Hindlimb muscle (tissue), 1 donor: Measurements from ENCODE around the gene SET. TPM values are rescaled to one million over a fixed set of nuclear protein-coding genes. Genes with fewer than 3 reads are reported as not detected.
A peak's percentile ranks its signal among the peaks of the same experiment; 100 is the strongest.

Experiments used
- DNase-seq: peaks from one replicate; pipeline ENCODE4 v3.0.0-alpha.2; 2013
- polyA plus RNA-seq: library from polyadenylated mRNA; unstranded; fragments of 120-200 nt; gene quantifications from one replicate; pipeline ENCODE4 v1.2.1, GENCODE V29; 2013; ENCODE audit not compliant: insufficient read length

The SET gene
- polyA plus RNA-seq, 1 donor, result 284 TPM

GRCh38 chr9:128713411-128713780 is 24.4 kb downstream of the SET start:
- DNase-seq, result no peak

GRCh38 chr9:128713941-128714573 is 25.0 kb downstream of the SET start:
- DNase-seq, result no peak

DNA sequence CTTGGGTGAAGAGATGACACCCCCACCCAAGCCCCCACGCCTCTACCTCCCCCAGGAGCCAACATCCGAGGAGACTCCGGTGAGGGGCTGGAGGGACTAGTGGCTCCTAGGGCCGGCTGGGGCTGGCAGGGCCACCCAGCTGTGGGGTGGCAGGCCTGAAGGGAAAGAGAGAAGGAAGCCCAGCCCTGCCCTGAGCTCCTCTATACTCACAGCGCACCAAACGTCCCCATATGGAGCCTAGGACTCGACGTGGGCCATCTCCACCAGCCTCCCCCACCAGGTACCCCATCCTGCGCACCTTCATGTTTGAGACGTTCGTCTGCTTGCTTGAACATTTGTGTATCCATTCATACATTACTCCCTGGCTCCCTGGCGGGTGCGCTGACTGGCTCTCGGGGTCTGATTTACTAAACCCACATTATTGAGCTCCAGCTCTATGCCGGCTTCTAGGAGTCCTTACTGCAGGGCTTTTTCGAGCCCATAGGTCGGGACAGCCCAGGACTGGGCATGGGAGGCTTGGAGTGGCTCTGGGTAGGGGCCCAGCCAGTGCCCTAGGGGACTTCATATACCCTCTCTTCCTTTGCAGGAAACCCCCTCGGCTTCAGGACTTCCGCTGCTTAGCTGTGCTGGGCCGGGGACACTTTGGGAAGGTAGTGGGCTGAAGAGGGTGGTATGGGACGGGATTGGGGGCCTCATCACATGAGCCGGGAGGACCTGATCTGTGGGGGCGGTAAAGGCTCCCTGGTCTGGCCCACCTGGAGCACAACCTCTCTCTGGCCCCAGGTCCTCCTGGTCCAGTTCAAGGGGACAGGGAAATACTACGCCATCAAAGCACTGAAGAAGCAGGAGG is 25.8 kb downstream of the SET start:
- no peak for DNase-seq

- no peak for DNase-seq
Observed at GRCh38 chr9:128715436-128715750, 26.4 kb downstream of the SET start.

- no peak for DNase-seq
Observed at GRCh38 chr9:128716581-128717254, 27.7 kb downstream of the SET start.

DNA sequence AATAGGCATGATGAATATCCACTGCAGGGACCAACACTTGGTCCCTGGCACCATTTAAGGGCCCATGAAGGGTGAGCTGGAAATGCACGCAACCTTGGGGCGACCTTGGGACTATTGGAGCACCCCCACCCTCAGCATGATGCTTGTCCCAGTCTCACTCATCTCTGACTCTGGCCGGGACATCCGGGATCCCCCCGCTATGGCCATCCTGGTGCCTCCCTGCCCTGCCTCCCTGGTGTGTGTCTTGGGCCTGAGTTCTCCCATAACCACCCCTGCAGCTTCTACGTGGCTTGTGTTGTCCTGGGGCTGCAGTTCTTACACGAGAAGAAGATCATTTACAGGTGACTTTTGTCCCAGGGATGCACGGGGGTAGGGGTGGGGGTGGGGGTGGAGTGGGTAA is 29.0 kb downstream of the SET start:
- DNase-seq, result no peak

- no peak for DNase-seq
Observed at GRCh38 chr9:128718475-128718874, 29.5 kb downstream of the SET start.

GRCh38 chr9:128719919-128720605 is 31.0 kb downstream of the SET start:
- no peak for DNase-seq

GRCh38 chr9:128720841-128721486 is 31.9 kb downstream of the SET start:
- DNase-seq, result no peak

- DNase-seq, result no peak
Observed at GRCh38 chr9:128721487-128722010, 32.5 kb downstream of the SET start.

DNA sequence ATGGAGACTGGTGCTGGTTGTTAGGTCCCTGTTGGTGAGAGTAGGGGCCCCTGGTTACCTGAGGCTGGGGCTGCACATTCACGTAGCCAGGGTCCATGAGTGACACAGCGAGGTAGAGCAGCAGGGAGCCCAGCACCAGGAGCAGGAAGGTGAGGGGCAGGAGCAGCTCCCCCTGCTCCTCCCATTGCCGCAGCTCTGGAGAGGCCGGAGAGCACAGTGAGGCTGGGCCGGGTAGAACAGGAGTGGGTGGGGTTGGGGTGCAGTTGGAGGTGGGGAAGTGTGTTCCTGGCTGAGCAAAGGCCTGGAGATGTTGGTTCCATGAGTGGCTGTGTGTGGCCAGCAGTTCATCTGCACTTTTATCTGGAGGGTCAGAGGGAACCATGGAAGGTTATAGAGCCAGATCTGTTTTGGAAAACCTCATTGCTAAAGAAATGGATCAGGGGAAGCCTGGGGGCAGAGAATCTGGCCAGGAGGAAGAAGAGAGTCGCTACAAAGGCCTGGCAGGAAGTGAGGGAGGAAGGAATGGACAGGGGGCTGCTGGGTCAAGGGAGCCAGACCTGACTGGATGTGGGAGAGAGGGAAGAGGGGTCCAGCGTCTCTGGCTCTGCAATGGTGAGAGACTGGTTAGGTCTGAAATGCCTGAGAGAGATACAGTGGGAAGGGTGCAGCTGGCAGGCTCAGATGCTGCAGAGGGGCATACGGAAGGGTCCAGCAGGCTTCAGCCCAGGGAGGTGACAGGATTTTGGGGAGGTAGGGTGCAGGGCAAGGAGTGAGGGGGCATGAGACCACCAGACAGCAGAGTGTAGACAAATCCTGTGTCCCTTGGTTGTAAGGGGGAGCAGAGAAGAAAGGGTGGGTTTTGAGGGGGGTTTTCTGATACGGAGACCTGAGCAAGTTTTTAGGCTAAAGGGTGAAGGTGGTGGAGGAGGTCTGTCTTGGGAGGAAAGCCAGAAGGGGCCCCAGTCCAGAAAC is 33.6 kb downstream of the SET start:
- DNase-seq, result no peak

DNA sequence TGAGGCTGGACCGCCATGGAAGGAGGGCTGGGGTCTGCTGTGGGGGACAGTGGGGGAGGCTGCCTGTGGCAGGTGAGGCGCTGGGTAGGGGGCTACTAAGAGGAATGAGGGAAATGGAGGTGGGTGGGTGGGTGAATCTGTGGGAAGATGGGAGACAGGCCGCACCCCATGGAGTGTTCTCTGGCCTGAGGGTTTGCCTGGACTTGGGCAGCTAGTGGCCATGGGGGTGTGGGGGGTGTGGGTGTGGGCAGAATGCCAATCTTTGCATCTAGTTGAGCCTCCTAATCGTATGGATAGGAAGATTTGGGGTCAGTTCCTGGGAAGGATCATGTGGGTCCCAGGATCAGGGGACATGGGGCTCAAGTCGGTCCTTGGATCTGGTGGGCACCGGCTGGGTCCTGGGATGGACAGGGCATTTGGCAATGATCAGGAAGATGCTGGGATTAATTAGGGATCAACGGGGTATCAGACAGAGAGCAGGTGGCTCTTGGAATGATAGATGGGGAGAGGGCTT is 34.4 kb downstream of the SET start:
- DNase-seq, result no peak

- peak; percentile 78 for DNase-seq
Observed at GRCh38 chr9:128723866-128724743, 35.1 kb downstream of the SET start, which contains the start of gene ZDHHC12. Gene ZDHHC12 (minus strand): TSS chr9:128724127. CDS start chr9:128724093, 34 bp downstream.

GRCh38 chr9:128724744-128725211 is 35.8 kb downstream of the SET start:
- no peak for DNase-seq

GRCh38 chr9:128727640-128728248 is 38.7 kb downstream of the SET start:
- no peak for DNase-seq

DNA sequence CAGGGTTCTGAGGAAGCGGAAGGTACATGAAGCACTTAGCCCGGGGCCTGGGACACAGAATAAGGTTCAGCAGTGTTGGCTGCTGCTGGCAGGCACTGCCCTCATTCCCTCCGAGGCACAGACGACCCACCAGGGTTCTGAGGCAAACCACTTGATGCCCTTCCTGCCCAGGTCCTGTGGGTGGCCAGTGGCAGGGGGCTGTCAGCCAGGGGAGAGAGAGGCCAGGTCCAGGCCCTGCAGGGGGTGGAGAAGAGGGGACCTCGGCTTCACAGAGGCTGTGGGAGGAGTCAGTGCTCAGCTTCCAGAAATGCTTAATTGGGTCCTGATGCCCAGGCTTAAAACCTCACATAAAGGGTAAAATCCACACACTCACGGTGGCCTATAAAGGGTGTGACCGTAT is 39.3 kb downstream of the SET start:
- DNase-seq, result no peak

- no peak for DNase-seq
Observed at GRCh38 chr9:128729302-128729701, 40.3 kb downstream of the SET start.

DNA sequence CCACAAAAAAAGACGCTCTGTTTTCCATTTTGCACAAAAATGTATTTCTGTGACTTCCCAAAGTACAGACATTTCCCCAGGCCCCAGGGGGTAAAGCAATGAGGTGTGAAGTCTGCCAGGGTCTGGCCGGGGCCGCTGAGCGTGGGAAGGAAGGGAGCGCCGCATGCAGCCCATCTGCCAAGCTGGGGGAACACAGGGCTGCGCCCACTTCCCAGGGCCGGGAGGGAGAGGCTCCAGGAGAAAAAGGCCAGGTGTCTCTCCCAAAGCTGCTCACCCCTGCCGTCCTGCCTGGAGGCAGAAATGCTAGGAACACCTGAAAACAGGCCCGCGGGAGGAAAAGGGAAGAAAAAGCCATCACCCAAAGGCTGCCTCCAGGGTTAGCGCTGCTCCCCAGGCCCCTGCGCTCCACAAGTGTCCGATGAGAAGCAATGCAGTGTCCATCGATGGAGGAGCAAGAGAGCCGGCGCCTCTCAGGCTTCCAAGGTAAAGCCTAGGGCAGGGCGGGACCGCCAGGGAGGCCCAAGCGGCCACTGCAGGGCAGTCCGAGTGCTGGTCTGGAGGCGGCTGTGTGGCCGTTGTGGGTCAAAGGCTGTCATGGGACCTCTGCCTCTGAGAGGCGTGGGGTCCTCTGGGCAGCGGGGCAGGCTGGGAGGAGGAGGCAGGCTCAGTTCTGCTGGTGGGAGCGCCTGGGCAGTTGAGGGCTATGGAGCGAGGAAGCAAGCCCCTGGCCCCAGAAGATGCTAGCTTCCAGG is 40.9 kb downstream of the SET start:
- no peak for DNase-seq
